ENCODE data around the gene PCSK2. TPM values are rescaled to one million over a fixed set of nuclear protein-coding genes. Genes with fewer than 3 reads are reported as not detected.

The PCSK2 gene
- total RNA-seq, result 10 to 100 TPM in 3 of 6 donors, 1 to 10 TPM in 3; 5.4 to 37.9 (median 9.1) TPM
- 10 to 100 TPM in 1 of 2 donors, 1 to 10 TPM in 1; 7.3 to 51.0 TPM for polyA plus RNA-seq

DNA sequence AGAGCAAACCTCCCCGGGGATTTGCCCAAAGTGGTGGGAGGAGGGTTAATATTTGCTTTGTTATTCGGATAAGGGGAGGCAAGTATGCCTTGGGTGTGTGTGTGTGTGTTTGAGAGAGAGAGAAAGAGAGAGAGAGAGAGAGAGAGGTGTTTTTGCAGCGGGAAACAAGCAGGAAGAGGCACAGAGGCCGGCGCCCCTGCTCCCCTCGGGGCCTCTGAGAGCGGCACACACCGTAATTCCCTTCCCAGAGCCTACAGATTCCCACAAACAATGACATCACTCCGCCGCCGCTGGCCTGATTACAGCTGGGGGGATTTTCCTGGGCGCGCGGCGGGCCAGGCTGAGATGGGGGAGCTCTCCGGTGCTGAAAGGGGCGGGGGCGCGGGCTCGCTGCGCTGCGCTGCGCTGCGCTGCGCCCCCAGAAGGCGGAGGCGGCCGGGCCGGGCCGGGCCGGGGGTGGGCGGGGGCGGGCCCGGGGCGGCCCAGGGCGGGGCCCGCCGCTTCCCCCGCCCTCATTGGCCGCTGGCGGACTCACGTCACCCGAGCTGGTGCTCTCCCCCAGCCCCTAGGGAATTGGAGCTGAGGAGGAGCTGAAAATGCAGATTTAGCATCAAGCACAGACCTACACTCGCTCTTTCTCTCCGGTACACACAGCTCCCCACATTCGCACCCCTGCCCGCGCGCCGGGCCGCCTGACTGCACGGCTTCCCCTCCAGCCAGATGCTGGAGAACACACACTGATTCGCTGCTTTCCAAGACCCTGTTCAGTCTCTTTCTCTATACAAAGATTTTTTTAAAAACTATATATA lies at the start of gene PCSK2:
Gene PCSK2 (plus strand): TSS at position 631 of the 809 bp plus-strand sequence. CDS start 266 bp downstream, outside the sequence.
- H3K27me3 ChIP-seq, result peaks cover 0 to 9% (median 0%) of the 10 kb centered on the region in 4 donors
- DNase-seq, result peak; percentile 33 to 80 (median 57)
- no peak for FAIRE-seq
- peak within 1 kb of the TSS in 3 of 4 donors; percentile 33 to 46 (median 35) for H3K4me3 ChIP-seq
- H3K27ac ChIP-seq, result no peak within 1 kb of the TSS
- H3K36me3 ChIP-seq, result no peaks in the 10 kb centered on the region
- peak; percentile 79 to 91 (median 86) for ATAC-seq
- TF ChIP-seq, protein P1, sequence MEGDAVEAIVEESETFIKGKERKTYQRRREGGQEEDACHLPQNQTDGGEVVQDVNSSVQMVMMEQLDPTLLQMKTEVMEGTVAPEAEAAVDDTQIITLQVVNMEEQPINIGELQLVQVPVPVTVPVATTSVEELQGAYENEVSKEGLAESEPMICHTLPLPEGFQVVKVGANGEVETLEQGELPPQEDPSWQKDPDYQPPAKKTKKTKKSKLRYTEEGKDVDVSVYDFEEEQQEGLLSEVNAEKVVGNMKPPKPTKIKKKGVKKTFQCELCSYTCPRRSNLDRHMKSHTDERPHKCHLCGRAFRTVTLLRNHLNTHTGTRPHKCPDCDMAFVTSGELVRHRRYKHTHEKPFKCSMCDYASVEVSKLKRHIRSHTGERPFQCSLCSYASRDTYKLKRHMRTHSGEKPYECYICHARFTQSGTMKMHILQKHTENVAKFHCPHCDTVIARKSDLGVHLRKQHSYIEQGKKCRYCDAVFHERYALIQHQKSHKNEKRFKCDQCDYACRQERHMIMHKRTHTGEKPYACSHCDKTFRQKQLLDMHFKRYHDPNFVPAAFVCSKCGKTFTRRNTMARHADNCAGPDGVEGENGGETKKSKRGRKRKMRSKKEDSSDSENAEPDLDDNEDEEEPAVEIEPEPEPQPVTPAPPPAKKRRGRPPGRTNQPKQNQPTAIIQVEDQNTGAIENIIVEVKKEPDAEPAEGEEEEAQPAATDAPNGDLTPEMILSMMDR (IDR thresholded peaks at IDR 0.05), result no peak
- intact Hi-C loops (cut with DNase I), result no loop called here
- peaks cover 4 to 6% (median 5%) of the 10 kb centered on the region in 3 donors for H3K4me1 ChIP-seq
- 1 to 2% methylated on average over 41 to 53 of the region's 53 CpGs for WGBS, 2 donors
- no peaks in the 10 kb centered on the region for H3K9me3 ChIP-seq

GRCh38 chr20:17177341-17177740 lies 49.5 kb upstream of the PCSK2 start:
- 54 to 75% methylated on average over 5 of the region's 5 CpGs for WGBS, 2 donors

DNA sequence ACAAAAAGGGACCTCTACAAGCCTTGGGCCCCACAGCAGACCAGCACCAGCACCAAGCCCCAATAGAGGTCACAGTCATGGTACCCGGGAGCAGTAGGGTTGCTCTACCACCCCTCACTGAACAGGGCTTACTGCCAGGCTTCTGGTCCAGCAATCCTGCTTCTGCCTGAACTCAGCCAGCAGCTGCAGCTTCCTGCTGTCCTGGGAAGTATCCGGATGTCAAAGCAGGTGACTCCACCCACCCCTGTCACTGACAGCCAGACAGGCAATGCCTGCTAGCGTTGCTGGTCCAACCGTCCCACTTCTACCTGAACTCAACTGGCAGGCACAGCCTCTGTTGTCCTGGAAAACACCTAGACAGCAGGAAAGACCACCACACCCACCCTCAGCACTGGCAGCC lies 47.0 kb upstream of the PCSK2 start:
- no peaks in the 10 kb centered on the region for H3K9me3 ChIP-seq
- no peaks in the 10 kb centered on the region for H3K36me3 ChIP-seq
- no peak for ATAC-seq
- TF ChIP-seq, protein P1 (IDR thresholded peaks at IDR 0.05), result no peak
- peak in 1 of 6 donors; percentile 31 for DNase-seq
- intact Hi-C loops (cut with DNase I), result no loop called here
- no peak overlapping the region for H3K4me3 ChIP-seq
- H3K27ac ChIP-seq, result no peak overlapping the region
- 44 to 52% methylated on average over 4 of the region's 4 CpGs for WGBS, 2 donors
- no peak for FAIRE-seq
- H3K4me1 ChIP-seq, result no peaks in the 10 kb centered on the region
- H3K27me3 ChIP-seq, result no peaks in the 10 kb centered on the region

More at GRCh38 chr20:17177341-17177740, 49.5 kb upstream of the PCSK2 start:
- no peaks in the 10 kb centered on the region for H3K27me3 ChIP-seq
- H3K27ac ChIP-seq, result no peak overlapping the region
- H3K4me1 ChIP-seq, result no peaks in the 10 kb centered on the region
- intact Hi-C loops (cut with DNase I), result no loop called here
- no peaks in the 10 kb centered on the region for H3K36me3 ChIP-seq
- ATAC-seq, result no peak
- TF ChIP-seq, protein P1 (IDR thresholded peaks at IDR 0.05), result no peak
- FAIRE-seq, result no peak
- H3K4me3 ChIP-seq, result no peak overlapping the region
- DNase-seq, result no peak
- no peaks in the 10 kb centered on the region for H3K9me3 ChIP-seq

GRCh38 chr20:17189976-17190695 lies 36.7 kb upstream of the PCSK2 start:
- Histone ChIP-seq H3K4me3 (no peak overlapping the region), H3K36me3 (no peaks in the 10 kb centered on the region), H3K27ac (no peak overlapping the region), H3K9me3 (no peaks in the 10 kb centered on the region), H3K27me3 (no peaks in the 10 kb centered on the region), H3K4me1 (no peaks in the 10 kb centered on the region)
- ATAC-seq (no peak), DNase-seq (no peak), FAIRE-seq (no peak)
- intact Hi-C loops (cut with DNase I), result no loop called here
- 46 to 47% methylated on average over 6 of the region's 6 CpGs for WGBS, 2 donors
- TF ChIP-seq, protein P1 (IDR thresholded peaks at IDR 0.05), result no peak
